ENCODE measurements around the gene CIAO3. TPM values are rescaled to one million over a fixed set of nuclear protein-coding genes. Genes with fewer than 3 reads are reported as not detected.

Gene CIAO3
- total RNA-seq, 1 donor from 2014 or later = 43.1 TPM

DNA sequence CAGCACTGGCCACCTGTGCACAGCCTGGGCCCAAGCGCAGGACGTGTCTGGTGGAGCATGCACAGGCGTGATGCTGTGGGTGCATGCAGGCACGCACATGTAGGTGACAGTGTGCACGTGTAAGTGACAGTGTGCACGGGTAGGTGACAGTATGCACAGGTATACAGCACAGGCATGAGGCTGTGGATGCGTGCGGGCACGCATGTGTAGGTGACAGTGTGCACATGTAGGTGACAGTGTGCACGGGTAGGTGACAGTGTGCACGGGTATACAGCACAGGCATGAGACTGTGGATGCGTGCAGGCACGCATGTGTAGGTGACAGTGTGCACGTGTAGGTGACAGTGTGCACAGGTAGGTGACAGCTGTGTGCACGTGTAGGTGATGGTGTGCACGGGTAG, 39.5 kb upstream of the CIAO3 start:
- intact Hi-C loops (cut with micrococcal nuclease) = loop anchor here (10.0 kb wide), 1 partner anchor 385 kb away; the partner anchor contains the start of gene NME4
- no peak for DNase-seq
- Mint-ChIP-seq H3K4me1 (no peaks in the 10 kb centered on the region), H3K36me3 (ENCODE audit: low read depth) (peaks cover 3% of the 10 kb centered on the region), H3K27me3 (peaks cover 10% of the 10 kb centered on the region), H3K9me3 (no peaks in the 10 kb centered on the region), H3K4me3 (no peak overlapping the region), H3K27ac (no peak overlapping the region)
- TF ChIP-seq, protein P1, sequence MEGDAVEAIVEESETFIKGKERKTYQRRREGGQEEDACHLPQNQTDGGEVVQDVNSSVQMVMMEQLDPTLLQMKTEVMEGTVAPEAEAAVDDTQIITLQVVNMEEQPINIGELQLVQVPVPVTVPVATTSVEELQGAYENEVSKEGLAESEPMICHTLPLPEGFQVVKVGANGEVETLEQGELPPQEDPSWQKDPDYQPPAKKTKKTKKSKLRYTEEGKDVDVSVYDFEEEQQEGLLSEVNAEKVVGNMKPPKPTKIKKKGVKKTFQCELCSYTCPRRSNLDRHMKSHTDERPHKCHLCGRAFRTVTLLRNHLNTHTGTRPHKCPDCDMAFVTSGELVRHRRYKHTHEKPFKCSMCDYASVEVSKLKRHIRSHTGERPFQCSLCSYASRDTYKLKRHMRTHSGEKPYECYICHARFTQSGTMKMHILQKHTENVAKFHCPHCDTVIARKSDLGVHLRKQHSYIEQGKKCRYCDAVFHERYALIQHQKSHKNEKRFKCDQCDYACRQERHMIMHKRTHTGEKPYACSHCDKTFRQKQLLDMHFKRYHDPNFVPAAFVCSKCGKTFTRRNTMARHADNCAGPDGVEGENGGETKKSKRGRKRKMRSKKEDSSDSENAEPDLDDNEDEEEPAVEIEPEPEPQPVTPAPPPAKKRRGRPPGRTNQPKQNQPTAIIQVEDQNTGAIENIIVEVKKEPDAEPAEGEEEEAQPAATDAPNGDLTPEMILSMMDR (IDR thresholded peaks at IDR 0.05) = no peak
- no peak for ATAC-seq (ENCODE audit: low read depth)
- ChIA-PET CTCF (no interaction called here), POLR2A (no interaction called here)

- Mint-ChIP-seq H3K27ac (no peak overlapping the region), H3K27me3 (peaks cover 10% of the 10 kb centered on the region), H3K9me3 (no peaks in the 10 kb centered on the region), H3K4me1 (no peaks in the 10 kb centered on the region), H3K36me3 (ENCODE audit: low read depth) (no peaks in the 10 kb centered on the region), H3K4me3 (no peak overlapping the region)
- TF ChIP-seq, protein P1 (IDR thresholded peaks at IDR 0.05) = no peak
- ATAC-seq (ENCODE audit: low read depth) (no peak), DNase-seq (no peak)
- intact Hi-C loops (cut with micrococcal nuclease) = no loop called here
- ChIA-PET POLR2A (interaction anchor here (0.5 kb wide), 1 partner anchor 479 kb away, joined by 4 read pairs; no protein-coding TSS in a partner anchor), CTCF (no interaction called here)
Observed at GRCh38 chr16:779561-779960, 38.8 kb upstream of the CIAO3 start.

- no peak for ATAC-seq (ENCODE audit: low read depth)
Observed at GRCh38 chr16:778909-779527, 38.2 kb upstream of the CIAO3 start.

DNA sequence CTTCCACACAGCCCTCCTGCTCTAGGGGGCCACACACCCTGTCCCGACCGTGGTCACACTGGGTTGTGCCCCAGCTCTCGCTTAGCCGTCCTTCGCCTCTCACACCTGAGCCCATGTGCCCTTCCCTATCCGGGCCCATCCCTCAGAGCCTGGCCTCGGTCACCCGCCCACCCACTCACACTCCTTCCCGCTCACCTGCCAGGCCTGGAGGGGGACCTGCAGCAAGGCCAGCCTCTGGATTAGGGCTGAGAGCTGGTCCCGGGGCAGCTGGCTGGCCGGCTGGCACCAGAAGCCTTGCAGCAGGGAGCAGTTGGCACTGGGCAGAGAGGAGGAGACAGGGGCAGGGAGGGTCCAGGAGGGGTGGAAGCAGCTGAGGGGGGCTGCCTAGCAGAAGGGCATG, 37.6 kb upstream of the CIAO3 start:
- intact Hi-C loops (cut with micrococcal nuclease) = no loop called here
- Mint-ChIP-seq H3K4me1 (no peaks in the 10 kb centered on the region), H3K4me3 (no peak overlapping the region), H3K36me3 (ENCODE audit: low read depth) (no peaks in the 10 kb centered on the region), H3K9me3 (no peaks in the 10 kb centered on the region), H3K27me3 (peaks cover 10% of the 10 kb centered on the region), H3K27ac (no peak overlapping the region)
- ATAC-seq (ENCODE audit: low read depth) (no peak), DNase-seq (no peak)
- TF ChIP-seq, protein P1 (IDR thresholded peaks at IDR 0.05) = no peak
- POLR2A ChIA-PET = no interaction called here
- CTCF ChIA-PET = no interaction called here

More at GRCh38 chr16:778909-779527, 38.2 kb upstream of the CIAO3 start:
- Mint-ChIP-seq H3K4me3 (no peak overlapping the region), H3K4me1 (no peaks in the 10 kb centered on the region), H3K36me3 (ENCODE audit: low read depth) (no peaks in the 10 kb centered on the region), H3K27ac (no peak overlapping the region), H3K9me3 (no peaks in the 10 kb centered on the region), H3K27me3 (peaks cover 10% of the 10 kb centered on the region)
- TF ChIP-seq, protein P1 (IDR thresholded peaks at IDR 0.05) = no peak
- ChIA-PET POLR2A (interaction anchor here (0.5 kb wide), 1 partner anchor 480 kb away, joined by 4 read pairs; no protein-coding TSS in a partner anchor), CTCF (no interaction called here)
- no peak for DNase-seq
- intact Hi-C loops (cut with micrococcal nuclease) = no loop called here

- DNase-seq (no peak), ATAC-seq (ENCODE audit: low read depth) (no peak)
- H3K4me1 Mint-ChIP-seq = no peaks in the 10 kb centered on the region
- no peak overlapping the region for H3K4me3 Mint-ChIP-seq
- intact Hi-C loops (cut with micrococcal nuclease) = no loop called here
- H3K9me3 Mint-ChIP-seq = no peaks in the 10 kb centered on the region
- ChIA-PET CTCF (no interaction called here), POLR2A (no interaction called here)
- H3K27ac Mint-ChIP-seq = no peak overlapping the region
- H3K27me3 Mint-ChIP-seq = peaks cover 10% of the 10 kb centered on the region
- no peaks in the 10 kb centered on the region for H3K36me3 Mint-ChIP-seq (ENCODE audit: low read depth)
- TF ChIP-seq, protein P1 (IDR thresholded peaks at IDR 0.05) = no peak
Observed at GRCh38 chr16:777826-778225, 37.0 kb upstream of the CIAO3 start.

All from activated B cell treated with CpG ODN at 0.5 μM for 24 hours (primary cell).